ENCODE data around the gene HPCAL1.

The HPCAL1 gene

GRCh38 chr2:10415048-10415447 is 112.3 kb downstream of the HPCAL1 start:
- TF ChIP-seq CTCF (IDR thresholded peaks at IDR 0.05; ENCODE audit: control insufficient read depth, insufficient read depth, low read depth, low read length, missing control alignments) = no peak
- H3K4me3 ChIP-seq (ENCODE audit: control insufficient read depth, low read depth, low read length) = no peak overlapping the region
- DNase-seq (ENCODE audit: low read depth) = no peak

- no peak for TF ChIP-seq CTCF (IDR thresholded peaks at IDR 0.05; ENCODE audit: control insufficient read depth, insufficient read depth, low read depth, low read length, missing control alignments)
- H3K4me3 ChIP-seq (ENCODE audit: control insufficient read depth, low read depth, low read length) = no peak overlapping the region
- DNase-seq (ENCODE audit: low read depth) = no peak
These were observed 112.9 kb downstream of the HPCAL1 start for GRCh38 chr2:10415640-10416039.

- no peak for DNase-seq (ENCODE audit: low read depth)
- TF ChIP-seq CTCF (IDR thresholded peaks at IDR 0.05; ENCODE audit: control insufficient read depth, insufficient read depth, low read depth, low read length, missing control alignments) = no peak
- no peak overlapping the region for H3K4me3 ChIP-seq (ENCODE audit: control insufficient read depth, low read depth, low read length)
These were observed 115.0 kb downstream of the HPCAL1 start for GRCh38 chr2:10417551-10418335.

GRCh38 chr2:10419553-10420257 is 117.0 kb downstream of the HPCAL1 start:
- H3K4me3 ChIP-seq (ENCODE audit: control insufficient read depth, low read depth, low read length) = no peak overlapping the region
- TF ChIP-seq CTCF (IDR thresholded peaks at IDR 0.05; ENCODE audit: control insufficient read depth, insufficient read depth, low read depth, low read length, missing control alignments) = no peak
- no peak for DNase-seq (ENCODE audit: low read depth)

GRCh38 chr2:10422251-10422650 is 119.5 kb downstream of the HPCAL1 start:
- H3K4me3 ChIP-seq (ENCODE audit: control insufficient read depth, low read depth, low read length) = no peak overlapping the region
- TF ChIP-seq CTCF (IDR thresholded peaks at IDR 0.05; ENCODE audit: control insufficient read depth, insufficient read depth, low read depth, low read length, missing control alignments) = no peak
- no peak for DNase-seq (ENCODE audit: low read depth)

GRCh38 chr2:10422732-10423399 is 120.2 kb downstream of the HPCAL1 start:
- no peak for DNase-seq (ENCODE audit: low read depth)
- H3K4me3 ChIP-seq (ENCODE audit: control insufficient read depth, low read depth, low read length) = no peak overlapping the region
- TF ChIP-seq CTCF (IDR thresholded peaks at IDR 0.05; ENCODE audit: control insufficient read depth, insufficient read depth, low read depth, low read length, missing control alignments) = no peak
